Ovary (tissue), 9 donors: Measurements from ENCODE around the gene C1orf198. TPM values are rescaled to one million over a fixed set of nuclear protein-coding genes. Genes with fewer than 3 reads are reported as not detected.

Experiments used
- DNase-seq, 5 donors: peaks; one replicate each; pipeline ENCODE4 v3.0.0-alpha.2; 2019 to 2020
- H3K27ac ChIP-seq, 2 donors: fragments of 200-600 bp; one replicate each; pipeline versions ENCODE4 v1.5.1 to v1.8.0; 2019 to 2022
- H3K27me3 ChIP-seq: fragments of 200-600 bp; one replicate; pipeline ENCODE4 v1.8.0; 2022
- H3K36me3 ChIP-seq: fragments of 200-600 bp; sonication (generic); one replicate; pipeline ENCODE4 v1.5.1; 2019
- H3K4me1 ChIP-seq: one replicate; pipeline ENCODE4 v1.8.1; 2013; ENCODE audit warnings: mild to moderate bottlenecking, moderate library complexity; ENCODE audit not compliant: insufficient read depth
- H3K4me3 ChIP-seq: fragments of 200-600 bp; sonication (generic); one replicate; pipeline ENCODE4 v1.5.1; 2017
- H3K9me3 ChIP-seq, 2 donors: fragments of 200-600 bp in 1 of 2; sonication (generic) in 1 of 2; one replicate each; pipeline versions ENCODE4 v1.5.1 to v1.8.1; 2013 to 2019; ENCODE audit warnings: mild to moderate bottlenecking in 1 of 2, moderate library complexity in 1 of 2
- CTCF ChIP-seq, 3 donors: fragments of 450-650 bp in 2 of 3; fragments of 200-600 bp in 1 of 3; IDR thresholded peaks; one replicate each; pipeline versions ENCODE4 v1.5.1 to v1.8.0; 2016 to 2022; ENCODE audit warnings: antibody characterized with exemption in 3 of 3, mild to moderate bottlenecking in 1 of 3
- EP300 ChIP-seq: sonication (generic); formaldehyde crosslinking; IDR thresholded peaks from one replicate; pipeline ENCODE4 v1.6.1; 2017; ENCODE audit warnings: antibody characterized with exemption
- POLR2A ChIP-seq: fragments of 450-650 bp; IDR thresholded peaks from one replicate; pipeline ENCODE4 v1.6.1; 2017; ENCODE audit warnings: antibody characterized with exemption, mild to moderate bottlenecking, moderate library complexity
- WGBS, 3 donors: extraction: QIAGEN DNeasy Blood & Tissue Kit in 1 of 3; methylation state at CpG; one replicate each; pipeline versions ENCODE4 v1.1.5 to v1.1.7; 2013 to 2017; 5-methylcytosine and 5-hydroxymethylcytosine counted together
- intact Hi-C, 4 donors: fragments of 100-400 bp; cut with DNase I; formaldehyde crosslinking; loops; one replicate each; pipeline versions ENCODE4 v1.11.0 to v1.15.1; 2022 to 2023
- polyA plus RNA-seq, 2 donors: library from polyadenylated mRNA; stranded (reverse); fragments of 200-250 nt in 1 of 2; fragments of 350-450 nt in 1 of 2; fragmentation: Illumina TruSeq in 1 of 2; extraction: RNeasy Lipid Tissue Mini Kit (QIAGEN cat#74804) in 1 of 2; gene quantifications; one replicate each; pipeline ENCODE4 v1.2.3, GENCODE V29; 2013 to 2014
- total RNA-seq, 7 donors: library from RNA; depleted of rRNA in 2 of 7; stranded (reverse); fragments of >200 nt in 2 of 7; fragmentation: NEBNext Ultra II Directional in 3 of 7; extraction: Animal tissue kit (Norgen Biotek cat#: 25700) in 3 of 7; gene quantifications; one replicate each; pipeline versions ENCODE4 v1.1.0 to v1.2.4, GENCODE V29; 2016 to 2023
- donor health status: DM: no; HTN: no; CAD: no; lungs with moderate emphysema.
- donor health status: DM: no; HTN: no; CAD: no.
- donor health status: Bipolar disorder and iron deficiency.
- donor health status: DM: yes; HTN: yes; CAD: no.
- donor health status: DM: no; HTN: no; CAD: no.
- donor health status: DM: yes; HTN: yes; CAD: no.

Gene C1orf198
- total and polyA plus RNA-seq, 9 donors, result 34.0 to 60.8 (median 43.4) TPM

DNA sequence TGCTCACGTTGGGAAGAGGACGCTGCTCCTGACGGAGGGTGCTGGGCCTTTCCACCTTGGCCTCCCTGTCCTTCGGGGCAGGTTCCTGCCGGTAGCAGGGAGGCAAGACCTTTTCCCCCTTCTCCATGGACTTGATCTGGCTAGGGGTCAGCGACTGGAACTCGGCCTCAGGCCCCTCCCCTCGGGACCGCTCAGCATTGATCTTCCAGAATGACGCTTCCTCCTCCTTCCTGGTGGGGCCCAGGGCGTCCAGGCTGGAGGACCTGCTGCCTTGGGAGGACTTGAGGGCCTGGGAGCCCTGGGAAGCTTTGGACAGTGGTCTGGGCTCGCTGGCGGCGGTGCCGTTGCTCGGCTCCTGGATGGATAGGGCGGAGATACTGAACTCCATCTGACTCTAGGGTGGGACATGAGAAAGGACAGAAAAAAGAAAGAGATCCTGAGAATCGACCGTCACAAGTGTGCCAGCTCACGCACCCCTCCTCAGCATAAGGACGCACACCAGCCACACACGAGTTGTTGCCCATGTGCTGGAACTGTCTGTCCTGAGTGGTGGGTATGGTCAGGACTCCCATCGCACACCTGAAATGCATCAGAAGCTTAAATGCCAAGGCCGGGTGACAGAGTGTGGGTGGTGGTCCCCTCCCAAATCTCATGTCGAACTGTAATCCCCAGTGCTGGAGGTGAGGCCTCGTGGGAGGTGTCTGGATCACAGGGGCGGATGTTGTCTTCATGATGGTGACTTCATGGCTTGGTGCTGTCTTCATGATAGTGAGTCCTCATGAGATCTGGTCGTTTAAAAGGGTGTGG is 24.6 kb downstream of the C1orf198 start:
- Histone ChIP-seq H3K27me3 (no peaks in the 10 kb centered on the region), H3K27ac (no peak overlapping the region), H3K36me3 (no peaks in the 10 kb centered on the region), H3K9me3 (no peaks in the 10 kb centered on the region), H3K4me3 (no peak overlapping the region), H3K4me1 (peaks cover 2% of the 10 kb centered on the region)
- DNase-seq, result no peak
- intact Hi-C loops, result no loop called here
- TF ChIP-seq POLR2A, result no peak
- no peak for TF ChIP-seq CTCF (IDR thresholded peaks at IDR 0.05)
- no peak for TF ChIP-seq EP300
- 89 to 91% (median 90%) methylated on average over 28 of the region's 28 CpGs for WGBS, 3 donors

DNA sequence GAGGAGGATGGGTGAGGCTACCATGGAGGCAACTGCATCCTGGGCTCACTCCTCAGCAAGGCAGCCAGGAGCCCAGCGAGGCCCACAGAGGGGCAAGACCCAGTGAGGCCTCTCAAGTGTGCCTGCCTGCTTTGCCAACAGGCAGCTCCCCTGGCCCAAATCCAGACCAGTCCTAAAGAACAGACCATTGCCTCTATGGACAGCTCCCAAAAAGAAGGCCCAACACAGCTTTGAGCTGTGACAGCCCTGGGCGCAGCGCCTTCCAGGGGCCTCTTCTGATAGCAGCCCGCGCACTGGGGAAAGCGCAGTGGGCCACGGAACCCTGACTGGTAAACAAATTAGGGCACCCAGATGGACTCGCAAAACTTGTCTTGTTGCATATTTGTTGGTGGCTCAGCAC is 25.5 kb downstream of the C1orf198 start:
- TF ChIP-seq EP300 (no peak), POLR2A (no peak), CTCF (IDR thresholded peaks at IDR 0.05) (no peak)
- no peak for DNase-seq
- Histone ChIP-seq H3K27ac (no peak overlapping the region), H3K36me3 (no peaks in the 10 kb centered on the region), H3K4me3 (no peak overlapping the region), H3K4me1 (no peaks in the 10 kb centered on the region), H3K9me3 (no peaks in the 10 kb centered on the region), H3K27me3 (no peaks in the 10 kb centered on the region)
- WGBS, 3 donors, result 95 to 98% (median 96%) methylated on average over 8 of the region's 8 CpGs
- intact Hi-C loops, result no loop called here

GRCh38 chr1:230839173-230839572 is 29.1 kb downstream of the C1orf198 start:
- Histone ChIP-seq H3K27me3 (no peaks in the 10 kb centered on the region), H3K4me3 (no peak overlapping the region), H3K36me3 (no peaks in the 10 kb centered on the region), H3K4me1 (peaks cover 1% of the 10 kb centered on the region), H3K27ac (no peak overlapping the region), H3K9me3 (no peaks in the 10 kb centered on the region)
- DNase-seq, result no peak
- intact Hi-C loops, result no loop called here
- 78 to 84% (median 83%) methylated on average over 10 of the region's 10 CpGs for WGBS, 3 donors
- TF ChIP-seq EP300, result no peak
- TF ChIP-seq CTCF (IDR thresholded peaks at IDR 0.05), result no peak
- no peak for TF ChIP-seq POLR2A

GRCh38 chr1:230836793-230837192 is 31.5 kb downstream of the C1orf198 start:
- Histone ChIP-seq H3K27me3 (no peaks in the 10 kb centered on the region), H3K9me3 (no peaks in the 10 kb centered on the region), H3K27ac (no peak overlapping the region), H3K4me3 (no peak overlapping the region), H3K36me3 (no peaks in the 10 kb centered on the region), H3K4me1 (peaks cover 4% of the 10 kb centered on the region)
- intact Hi-C loops, result no loop called here
- WGBS, 3 donors, result 82 to 90% (median 87%) methylated on average over 5 of the region's 5 CpGs
- DNase-seq, result no peak
- no peak for TF ChIP-seq CTCF (IDR thresholded peaks at IDR 0.05)
- no peak for TF ChIP-seq POLR2A
- TF ChIP-seq EP300, result no peak
